ENCODE data around the gene CNTNAP4. TPM values are rescaled to one million over a fixed set of nuclear protein-coding genes. Genes with fewer than 3 reads are reported as not detected.

CNTNAP4 gene
- total RNA-seq, 1 experiment from 2014 or later = not detected

DNA sequence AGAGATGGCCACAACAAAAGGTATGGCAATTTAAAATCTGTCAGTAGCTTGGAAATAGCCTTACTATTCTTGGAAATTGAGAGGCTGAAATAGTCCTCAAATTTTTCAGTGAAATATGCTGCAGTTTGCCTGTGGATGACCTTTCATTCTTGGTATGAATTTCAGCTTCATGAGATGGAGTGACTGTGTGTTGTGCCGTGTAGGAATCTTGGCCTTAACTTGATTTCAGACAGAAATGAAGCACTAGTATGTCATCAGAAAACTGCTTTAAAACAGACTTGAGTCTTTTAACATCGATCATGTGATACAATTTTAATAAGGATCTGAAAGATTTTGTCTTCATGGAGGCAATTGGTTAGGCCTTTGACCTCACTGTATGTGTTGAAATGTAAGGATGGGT lies 247.2 kb downstream of the CNTNAP4 start:
- H2BK20ac ChIP-seq (ENCODE audit: low read depth, low read length, poor library complexity, severe bottlenecking) = no peak overlapping the region

More for the DNA sequence above, 247.2 kb downstream of the CNTNAP4 start:
- no peak overlapping the region for H2AK5ac ChIP-seq (ENCODE audit: insufficient read length, low read length)
- peaks cover 13 to 22% of the 10 kb centered on the region in 2 experiments for H3K4me1 Mint-ChIP-seq
- H2BK5ac ChIP-seq (ENCODE audit: insufficient read length, low read length) = no peak overlapping the region
- H3K9ac ChIP-seq (ENCODE audit: extremely low read depth, insufficient read length, low read length) = no peak overlapping the region
- no peak overlapping the region for H3K4me3 Mint-ChIP-seq
- no peaks in the 10 kb centered on the region for H3K36me3 Mint-ChIP-seq (ENCODE audit: insufficient read depth in 1 of 3, low read depth in 3 of 3)
- no peaks in the 10 kb centered on the region for H3K23me2 ChIP-seq (ENCODE audit: insufficient read length, low read depth, low read length, poor library complexity, severe bottlenecking)
- no peaks in the 10 kb centered on the region for H3K27me3 ChIP-seq (ENCODE audit: insufficient read depth, low read length)
- no peak overlapping the region for H2BK120ac ChIP-seq (ENCODE audit: low read depth, low read length, poor library complexity, severe bottlenecking)
- H4K91ac ChIP-seq (ENCODE audit: insufficient read length, low read depth, low read length) = no peak overlapping the region
- H3K4ac ChIP-seq (ENCODE audit: low read depth, low read length) = no peak overlapping the region
- no peak overlapping the region for H3T11ph ChIP-seq (ENCODE audit: low read length)
- no peak overlapping the region for H3K27ac ChIP-seq (ENCODE audit: insufficient read length, low read depth, low read length)
- WGBS (ENCODE audit: extremely low coverage, insufficient read length, low lambda C conversion rate) = no CpG with 5 or more reads among the region's 2 CpGs
- no peaks in the 10 kb centered on the region for H4K20me1 ChIP-seq (ENCODE audit: control insufficient read depth, insufficient read depth, insufficient read length)
- H3K27ac Mint-ChIP-seq = no peak overlapping the region
- H3K4me1 ChIP-seq (ENCODE audit: insufficient read depth, low read length) = no peaks in the 10 kb centered on the region
- no peak overlapping the region for H2BK12ac ChIP-seq (ENCODE audit: insufficient read length, low read depth, low read length)
- no peak overlapping the region for H4K8ac ChIP-seq (replicated peaks; ENCODE audit: insufficient read length, low read depth, low read length)
- H3K79me2 ChIP-seq (ENCODE audit: insufficient read depth, low read length) = no peaks in the 10 kb centered on the region
- H4K5ac ChIP-seq (ENCODE audit: insufficient read length, low read depth, low read length) = no peak overlapping the region
- no peak overlapping the region for H2BK15ac ChIP-seq (ENCODE audit: low read depth, low read length)
- H3K9me3 Mint-ChIP-seq = no peaks in the 10 kb centered on the region
- H3K4me2 ChIP-seq (ENCODE audit: insufficient read depth, insufficient read length, low read length) = no peak overlapping the region
- DNase-seq = no peak
- no peaks in the 10 kb centered on the region for H3K79me1 ChIP-seq (ENCODE audit: insufficient read depth, low read depth, low read length, poor library complexity, severe bottlenecking)
- H2AFZ ChIP-seq (ENCODE audit: low read length) = no peak overlapping the region
- no peaks in the 10 kb centered on the region; the same call in 1 of the 2 replicates for H3K27me3 Mint-ChIP-seq (ENCODE audit: low read depth)
- H3K9me3 ChIP-seq (ENCODE audit: control insufficient read depth, low read depth, low read length) = no peaks in the 10 kb centered on the region
- TF ChIP-seq, protein P1, sequence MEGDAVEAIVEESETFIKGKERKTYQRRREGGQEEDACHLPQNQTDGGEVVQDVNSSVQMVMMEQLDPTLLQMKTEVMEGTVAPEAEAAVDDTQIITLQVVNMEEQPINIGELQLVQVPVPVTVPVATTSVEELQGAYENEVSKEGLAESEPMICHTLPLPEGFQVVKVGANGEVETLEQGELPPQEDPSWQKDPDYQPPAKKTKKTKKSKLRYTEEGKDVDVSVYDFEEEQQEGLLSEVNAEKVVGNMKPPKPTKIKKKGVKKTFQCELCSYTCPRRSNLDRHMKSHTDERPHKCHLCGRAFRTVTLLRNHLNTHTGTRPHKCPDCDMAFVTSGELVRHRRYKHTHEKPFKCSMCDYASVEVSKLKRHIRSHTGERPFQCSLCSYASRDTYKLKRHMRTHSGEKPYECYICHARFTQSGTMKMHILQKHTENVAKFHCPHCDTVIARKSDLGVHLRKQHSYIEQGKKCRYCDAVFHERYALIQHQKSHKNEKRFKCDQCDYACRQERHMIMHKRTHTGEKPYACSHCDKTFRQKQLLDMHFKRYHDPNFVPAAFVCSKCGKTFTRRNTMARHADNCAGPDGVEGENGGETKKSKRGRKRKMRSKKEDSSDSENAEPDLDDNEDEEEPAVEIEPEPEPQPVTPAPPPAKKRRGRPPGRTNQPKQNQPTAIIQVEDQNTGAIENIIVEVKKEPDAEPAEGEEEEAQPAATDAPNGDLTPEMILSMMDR (conservative IDR thresholded peaks at IDR 0.05) = no peak
- H3K23ac ChIP-seq (ENCODE audit: insufficient read length, low read depth, low read length) = no peak overlapping the region
- no peak overlapping the region for H3K56ac ChIP-seq (ENCODE audit: insufficient read length, low read depth, low read length)
- H3K14ac ChIP-seq (ENCODE audit: insufficient read depth, low read length) = no peak overlapping the region
- H3K18ac ChIP-seq (ENCODE audit: insufficient read length, low read depth, low read length) = no peak overlapping the region

Data from H9 (cell line).